ENCODE measurements around the gene ZNF69. TPM values are rescaled to one million over a fixed set of nuclear protein-coding genes. Genes with fewer than 3 reads are reported as not detected.
"Not testable (repeated sequence)": the region's sequence is repeated elsewhere in the genome, so short reads cannot be mapped to it uniquely, and the experiment has no call there.

ZNF69 gene
- total RNA-seq, 1 experiment from 2014 or later: 0.07 TPM

GRCh38 chr19:11925651-11926187 is 38.1 kb downstream of the ZNF69 start:
- not testable (repeated sequence) for DNase-seq; H3K27me3 ChIP-seq (ENCODE audit: control insufficient read depth, insufficient read depth, low read length); H3K36me3 ChIP-seq (replicated peaks; ENCODE audit: control insufficient read depth, insufficient read depth, low read length)
- peak overlapping the region; percentile 62; the same call in 1 of the 2 replicates for H3K4me3 ChIP-seq (ENCODE audit: insufficient read depth, low read depth, low read length)

GRCh38 chr19:11927227-11927626 is 39.6 kb downstream of the ZNF69 start:
- no peaks in the 10 kb centered on the region; the same call in 1 of the 2 replicates for H3K36me3 ChIP-seq (replicated peaks; ENCODE audit: control insufficient read depth, insufficient read depth, low read length)
- no peak for DNase-seq
- H3K4me3 ChIP-seq (ENCODE audit: insufficient read depth, low read depth, low read length): no peak overlapping the region
- H3K27me3 ChIP-seq (ENCODE audit: control insufficient read depth, insufficient read depth, low read length): no peaks in the 10 kb centered on the region

- Histone ChIP-seq H3K27me3 (ENCODE audit: control insufficient read depth, insufficient read depth, low read length) (no peaks in the 10 kb centered on the region), H3K36me3 (replicated peaks; ENCODE audit: control insufficient read depth, insufficient read depth, low read length) (no peaks in the 10 kb centered on the region; the same call in 1 of the 2 replicates), H3K4me3 (ENCODE audit: insufficient read depth, low read depth, low read length) (no peak overlapping the region)
- no peak for DNase-seq
Measured at GRCh38 chr19:11931051-11931450, 43.5 kb downstream of the ZNF69 start.

GRCh38 chr19:11931513-11931912 is 43.9 kb downstream of the ZNF69 start:
- H3K4me3 ChIP-seq (ENCODE audit: insufficient read depth, low read depth, low read length): no peak overlapping the region
- DNase-seq: no peak
- no peaks in the 10 kb centered on the region for H3K27me3 ChIP-seq (ENCODE audit: control insufficient read depth, insufficient read depth, low read length)
- no peaks in the 10 kb centered on the region; the same call in 1 of the 2 replicates for H3K36me3 ChIP-seq (replicated peaks; ENCODE audit: control insufficient read depth, insufficient read depth, low read length)

- not testable (repeated sequence) for H3K36me3 ChIP-seq (replicated peaks; ENCODE audit: control insufficient read depth, insufficient read depth, low read length); DNase-seq; H3K27me3 ChIP-seq (ENCODE audit: control insufficient read depth, insufficient read depth, low read length)
Measured at GRCh38 chr19:11935829-11936228, 48.2 kb downstream of the ZNF69 start.

GRCh38 chr19:11938383-11938782 is 50.8 kb downstream of the ZNF69 start:
- H3K36me3 ChIP-seq (replicated peaks; ENCODE audit: control insufficient read depth, insufficient read depth, low read length); H3K4me3 ChIP-seq (ENCODE audit: insufficient read depth, low read depth, low read length); H3K27me3 ChIP-seq (ENCODE audit: control insufficient read depth, insufficient read depth, low read length); DNase-seq: not testable (repeated sequence)

More at GRCh38 chr19:11935829-11936228, 48.2 kb downstream of the ZNF69 start:
- H3K4me3 ChIP-seq (ENCODE audit: insufficient read depth, low read depth, low read length): not testable (repeated sequence)

GRCh38 chr19:11941361-11941887 is 53.8 kb downstream of the ZNF69 start:
- H3K27me3 ChIP-seq (ENCODE audit: control insufficient read depth, insufficient read depth, low read length); H3K4me3 ChIP-seq (ENCODE audit: insufficient read depth, low read depth, low read length); H3K36me3 ChIP-seq (replicated peaks; ENCODE audit: control insufficient read depth, insufficient read depth, low read length); DNase-seq: not testable (repeated sequence)

GRCh38 chr19:11942008-11942842 is 54.6 kb downstream of the ZNF69 start:
- no peak overlapping the region for H3K4me3 ChIP-seq (ENCODE audit: insufficient read depth, low read depth, low read length)
- H3K36me3 ChIP-seq (replicated peaks; ENCODE audit: control insufficient read depth, insufficient read depth, low read length): no peaks in the 10 kb centered on the region; the same call in 1 of the 2 replicates
- H3K27me3 ChIP-seq (ENCODE audit: control insufficient read depth, insufficient read depth, low read length): no peaks in the 10 kb centered on the region
- DNase-seq: no peak

- no peaks in the 10 kb centered on the region for H3K27me3 ChIP-seq (ENCODE audit: control insufficient read depth, insufficient read depth, low read length)
- peaks cover 5% of the 10 kb centered on the region for H3K36me3 ChIP-seq (replicated peaks; ENCODE audit: control insufficient read depth, insufficient read depth, low read length)
- no peak overlapping the region for H3K4me3 ChIP-seq (ENCODE audit: insufficient read depth, low read depth, low read length)
- DNase-seq: no peak
Measured at GRCh38 chr19:11942843-11943108, 55.2 kb downstream of the ZNF69 start.

- H3K27me3 ChIP-seq (ENCODE audit: control insufficient read depth, insufficient read depth, low read length): no peaks in the 10 kb centered on the region
- H3K36me3 ChIP-seq (replicated peaks; ENCODE audit: control insufficient read depth, insufficient read depth, low read length): peaks cover 21% of the 10 kb centered on the region
- H3K4me3 ChIP-seq (ENCODE audit: insufficient read depth, low read depth, low read length): no peak overlapping the region
- no peak for DNase-seq
Measured at GRCh38 chr19:11944656-11945055, 57.1 kb downstream of the ZNF69 start.

- Histone ChIP-seq H3K36me3 (replicated peaks; ENCODE audit: control insufficient read depth, insufficient read depth, low read length) (peaks cover 26% of the 10 kb centered on the region), H3K4me3 (ENCODE audit: insufficient read depth, low read depth, low read length) (no peak overlapping the region), H3K27me3 (ENCODE audit: control insufficient read depth, insufficient read depth, low read length) (no peaks in the 10 kb centered on the region)
- no peak for DNase-seq
Measured at GRCh38 chr19:11948646-11949045, 61.1 kb downstream of the ZNF69 start.

GRCh38 chr19:11949201-11949600 is 61.6 kb downstream of the ZNF69 start:
- DNase-seq: no peak
- Histone ChIP-seq H3K27me3 (ENCODE audit: control insufficient read depth, insufficient read depth, low read length) (no peaks in the 10 kb centered on the region), H3K4me3 (ENCODE audit: insufficient read depth, low read depth, low read length) (no peak overlapping the region), H3K36me3 (replicated peaks; ENCODE audit: control insufficient read depth, insufficient read depth, low read length) (peaks cover 26% of the 10 kb centered on the region)

GRCh38 chr19:11949614-11950080 is 62.1 kb downstream of the ZNF69 start:
- not testable (repeated sequence) for H3K4me3 ChIP-seq (ENCODE audit: insufficient read depth, low read depth, low read length); H3K27me3 ChIP-seq (ENCODE audit: control insufficient read depth, insufficient read depth, low read length); DNase-seq
- H3K36me3 ChIP-seq (replicated peaks; ENCODE audit: control insufficient read depth, insufficient read depth, low read length): peaks cover 26% of the 10 kb centered on the region

- Histone ChIP-seq H3K36me3 (replicated peaks; ENCODE audit: control insufficient read depth, insufficient read depth, low read length) (peaks cover 26% of the 10 kb centered on the region), H3K4me3 (ENCODE audit: insufficient read depth, low read depth, low read length) (no peak overlapping the region), H3K27me3 (ENCODE audit: control insufficient read depth, insufficient read depth, low read length) (no peaks in the 10 kb centered on the region)
- no peak for DNase-seq
Measured at GRCh38 chr19:11950312-11950711, 62.7 kb downstream of the ZNF69 start.

Measured in H7 (cell line).